Hematopoietic multipotent progenitor cell treated with erythropoietin and hydrocortisone succinate and interleukin-3 and kit ligand, for 15 days (in vitro differentiated cells): Measurements from ENCODE around the gene FUCA2.
"Not testable (repeated sequence)": the region's sequence is repeated elsewhere in the genome, so short reads cannot be mapped to it uniquely, and the experiment has no call there.

Source experiments
- DNase-seq: peaks from one replicate; pipeline ENCODE4 v3.0.0-alpha.2; 2015; ENCODE audit warnings: low spot score

Gene FUCA2

GRCh38 chr6:143496974-143497373 lies 14.5 kb downstream of the FUCA2 start:
- DNase-seq, result no peak

GRCh38 chr6:143490775-143491174 lies 20.7 kb downstream of the FUCA2 start:
- DNase-seq, result no peak

GRCh38 chr6:143490244-143490643 lies 21.3 kb downstream of the FUCA2 start:
- no peak for DNase-seq

GRCh38 chr6:143486752-143487151 lies 24.8 kb downstream of the FUCA2 start:
- no peak for DNase-seq

- no peak for DNase-seq
These were observed 25.6 kb downstream of the FUCA2 start for GRCh38 chr6:143485967-143486366.

GRCh38 chr6:143482593-143482992 lies 28.9 kb downstream of the FUCA2 start:
- DNase-seq, result no peak

GRCh38 chr6:143478479-143479062 lies 32.9 kb downstream of the FUCA2 start:
- no peak for DNase-seq

GRCh38 chr6:143476545-143476944 lies 35.0 kb downstream of the FUCA2 start:
- DNase-seq, result no peak

- no peak for DNase-seq
These were observed 39.7 kb downstream of the FUCA2 start for GRCh38 chr6:143471822-143472221.

- not testable (repeated sequence) for DNase-seq
These were observed 42.7 kb downstream of the FUCA2 start for GRCh38 chr6:143468823-143469222.

GRCh38 chr6:143468026-143468425 lies 43.5 kb downstream of the FUCA2 start:
- no peak for DNase-seq

- no peak for DNase-seq
These were observed 46.0 kb downstream of the FUCA2 start for GRCh38 chr6:143465546-143465945.

- DNase-seq, result no peak
These were observed 53.8 kb downstream of the FUCA2 start for GRCh38 chr6:143457563-143458359.

- no peak for DNase-seq
These were observed 60.0 kb downstream of the FUCA2 start for GRCh38 chr6:143451531-143451930.

GRCh38 chr6:143450453-143451371 lies 60.8 kb downstream of the FUCA2 start, which contains the start of the genes ADAT2 and PEX3:
Gene ADAT2, minus strand, starts transcription at chr6:143450695. Its CDS starts 37 bp downstream, at chr6:143450658.
Gene PEX3, plus strand, starts transcription at chr6:143450805. Its CDS starts 238 bp downstream, at chr6:143451043.
- DNase-seq, result peak; percentile 87

GRCh38 chr6:143449714-143450452 lies 61.6 kb downstream of the FUCA2 start:
- peak; percentile 47 for DNase-seq

- DNase-seq, result no peak
These were observed 62.3 kb downstream of the FUCA2 start for GRCh38 chr6:143449082-143449713.

- not testable (repeated sequence) for DNase-seq
These were observed 63.7 kb downstream of the FUCA2 start for GRCh38 chr6:143447865-143448264.
